GM15510 (cell line): ENCODE data around the gene GPC1.

Experiments
- POLR2A ChIP-seq: IDR thresholded peaks from 3 replicates; pipeline ENCODE4 v1.6.1; 2011; ENCODE audit warnings: borderline replicate concordance; ENCODE audit not compliant: insufficient read length; ENCODE audit errors: extremely low read depth

The GPC1 gene

DNA sequence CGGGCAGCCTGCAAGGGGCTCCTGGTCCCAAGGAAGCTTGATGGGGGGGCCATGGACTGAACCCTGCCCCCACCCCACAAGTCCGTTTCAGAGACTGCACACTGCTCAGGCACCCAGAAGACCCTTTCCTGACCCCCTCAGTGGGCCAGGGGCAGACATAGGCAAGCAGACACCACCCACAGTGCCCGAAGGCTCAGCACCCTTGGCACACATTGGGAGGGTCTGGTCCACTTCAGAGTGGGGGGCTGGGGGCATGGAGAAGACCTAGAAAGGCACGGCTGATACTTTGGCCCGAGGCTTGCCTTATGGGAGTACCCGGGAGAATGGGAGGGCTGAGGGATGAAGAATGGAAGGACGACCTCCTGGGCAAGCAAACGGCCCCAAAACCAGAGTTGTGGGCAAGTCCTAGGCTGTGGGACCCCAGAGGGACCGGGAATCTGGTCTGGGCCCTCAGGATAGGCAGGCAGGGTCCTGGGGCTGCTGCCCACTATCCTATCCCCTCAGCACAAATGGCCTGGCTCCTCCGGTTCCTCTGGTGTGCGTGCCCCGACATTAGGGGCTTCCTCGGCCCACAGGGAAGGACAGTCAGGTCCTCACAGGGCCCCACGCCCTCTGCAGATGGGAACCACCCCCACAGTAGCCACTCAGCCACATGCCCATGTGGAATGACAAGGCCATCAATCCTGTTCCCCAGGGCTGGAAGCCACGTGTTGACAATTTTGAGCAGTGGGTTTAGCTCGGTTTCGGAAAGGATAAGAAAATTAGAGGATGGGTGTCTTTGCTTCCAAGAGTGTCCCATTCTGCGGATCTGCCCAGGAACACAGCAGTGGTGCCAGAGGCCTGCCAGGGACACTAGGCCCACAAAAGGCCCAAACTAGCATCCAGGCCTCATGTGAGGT, 15.0 kb upstream of the GPC1 start:
- no peak for TF ChIP-seq POLR2A

DNA sequence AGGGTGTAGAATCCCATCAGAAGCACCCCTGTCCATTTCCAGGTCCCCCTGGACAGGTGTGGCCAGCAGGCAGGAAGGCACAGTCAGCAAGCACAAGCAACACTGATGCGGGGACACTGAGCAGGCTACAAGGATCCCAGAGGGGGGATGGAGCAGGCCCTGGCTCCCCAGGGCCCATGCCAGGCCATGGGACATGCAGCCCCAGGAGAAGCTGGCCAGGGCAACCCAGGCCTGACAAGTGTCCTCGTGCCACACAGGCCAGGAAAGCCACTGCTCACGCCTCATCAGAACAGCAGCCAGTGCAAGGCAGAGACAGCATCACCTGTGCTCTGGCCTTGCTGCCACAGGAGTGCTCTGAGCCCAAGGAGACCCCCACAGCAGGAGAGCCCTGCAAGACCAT, 14.1 kb upstream of the GPC1 start:
- TF ChIP-seq POLR2A: no peak

DNA sequence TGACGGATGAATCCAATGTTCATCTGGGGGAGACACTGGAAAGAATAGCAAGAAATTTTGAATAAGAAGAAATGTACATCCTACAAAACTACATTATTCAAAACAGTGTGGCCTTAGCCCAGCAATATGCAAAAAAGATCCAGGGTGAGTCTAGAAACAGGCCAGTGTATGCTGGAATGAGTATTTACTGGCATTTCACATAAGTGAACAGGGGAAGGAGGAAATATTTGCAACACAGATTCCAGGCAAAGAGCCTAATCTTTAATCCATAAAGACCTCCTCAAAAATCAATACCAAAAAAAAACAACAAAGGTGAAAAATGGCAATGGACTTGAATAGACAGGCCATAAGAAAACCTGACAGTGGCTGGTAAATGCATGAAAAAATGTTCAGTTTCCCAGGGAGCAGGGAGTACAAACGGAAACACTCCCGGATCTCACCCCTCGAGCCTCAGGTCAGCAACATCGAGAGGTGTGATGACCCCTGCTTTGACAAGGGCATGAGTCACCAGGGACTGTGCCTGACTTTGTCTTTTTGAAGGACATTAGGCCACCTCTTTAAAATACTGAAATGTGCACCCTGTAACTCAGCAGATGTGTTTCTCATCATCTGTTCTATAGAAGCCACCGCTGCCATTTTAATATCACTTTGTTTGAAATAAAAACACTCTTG, 12.7 kb upstream of the GPC1 start:
- no peak for TF ChIP-seq POLR2A

DNA sequence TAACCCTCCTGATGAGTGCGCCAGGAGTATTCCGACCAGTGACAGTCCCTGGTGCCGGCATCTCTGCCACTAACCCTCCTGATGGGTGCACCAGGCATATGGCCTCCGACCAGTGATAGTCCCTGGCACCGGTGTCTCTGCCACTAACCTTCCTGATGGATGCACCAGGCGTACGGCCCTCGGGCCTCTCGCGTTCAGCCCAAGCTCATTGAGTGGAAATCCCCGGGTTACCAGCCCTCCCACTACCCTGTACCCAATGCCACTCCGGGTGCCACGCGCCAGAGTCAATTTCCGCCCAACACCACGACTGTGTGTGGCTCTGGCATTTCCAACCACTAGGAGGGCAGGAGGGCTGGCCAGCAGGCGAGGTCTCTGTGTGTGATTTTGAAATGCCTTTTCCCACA, 11.7 kb upstream of the GPC1 start:
- TF ChIP-seq POLR2A: no peak

GRCh38 chr2:240424341-240425235, 10.9 kb upstream of the GPC1 start:
- no peak for TF ChIP-seq POLR2A

DNA sequence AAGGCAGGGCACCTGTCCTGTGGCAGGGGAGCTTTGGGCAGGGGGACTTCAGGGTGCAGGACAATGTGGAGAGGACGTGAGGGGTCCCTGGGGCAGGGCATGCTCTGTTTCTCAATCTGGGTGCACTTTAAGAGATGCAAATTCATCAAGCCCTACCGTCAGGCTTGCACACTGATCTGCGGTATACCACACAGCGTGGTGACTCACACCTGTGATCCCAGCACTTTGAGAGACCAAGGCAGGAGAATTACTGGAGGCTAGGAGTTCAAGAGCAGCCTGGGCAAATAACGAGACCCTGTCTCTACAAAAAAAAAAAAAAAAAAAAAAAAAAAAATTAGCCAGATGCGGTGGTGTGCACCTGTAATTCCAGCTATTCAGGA, 10.2 kb upstream of the GPC1 start:
- no peak for TF ChIP-seq POLR2A

- no peak for TF ChIP-seq POLR2A
These were observed 9.8 kb upstream of the GPC1 start for GRCh38 chr2:240425697-240426096.

DNA sequence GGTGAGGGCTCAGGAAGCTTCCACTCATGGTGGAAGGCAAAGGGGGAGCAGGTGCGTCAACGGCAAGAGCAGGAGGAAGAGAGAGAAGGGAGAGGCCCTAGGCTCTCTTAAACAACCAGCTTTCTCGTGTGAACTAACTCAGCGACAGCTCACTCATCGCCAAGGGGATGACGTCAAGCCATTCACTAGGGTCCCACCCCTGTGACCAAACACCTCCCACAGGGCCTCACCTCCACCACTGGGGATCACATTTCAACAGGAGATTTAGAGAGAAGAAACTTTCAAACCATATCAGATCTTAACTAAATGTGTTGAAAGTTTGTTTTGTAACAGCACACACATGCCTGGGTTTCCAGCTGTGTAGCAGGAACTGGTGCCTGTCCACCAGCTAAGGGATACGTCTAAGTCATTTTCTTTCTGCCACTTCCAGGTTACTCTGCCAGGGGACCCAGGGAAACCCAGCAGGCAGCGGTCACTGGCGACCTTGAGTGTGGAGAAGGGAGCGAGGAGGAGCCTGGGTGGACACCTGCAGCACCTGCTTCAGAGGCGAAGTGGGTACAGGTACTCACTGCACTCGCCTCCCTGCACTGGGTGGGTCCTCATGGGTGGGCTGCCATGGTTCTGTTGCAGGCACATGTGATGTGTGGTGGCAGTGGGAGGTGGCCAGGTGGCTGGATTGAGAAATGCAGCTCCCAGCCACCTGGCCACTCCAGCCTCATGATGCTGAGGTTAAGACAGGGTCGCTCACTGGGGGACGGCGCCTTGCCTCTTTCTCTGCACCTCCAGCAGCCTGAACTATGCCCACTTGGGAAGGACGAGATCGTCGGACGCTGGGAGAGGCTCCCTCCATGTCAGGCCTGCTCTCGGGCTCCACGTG, 8.4 kb upstream of the GPC1 start:
- TF ChIP-seq POLR2A: no peak

- TF ChIP-seq POLR2A: no peak
These were observed 7.7 kb upstream of the GPC1 start for GRCh38 chr2:240427729-240428128.

- no peak for TF ChIP-seq POLR2A
These were observed 7.2 kb upstream of the GPC1 start for GRCh38 chr2:240428245-240428644.

DNA sequence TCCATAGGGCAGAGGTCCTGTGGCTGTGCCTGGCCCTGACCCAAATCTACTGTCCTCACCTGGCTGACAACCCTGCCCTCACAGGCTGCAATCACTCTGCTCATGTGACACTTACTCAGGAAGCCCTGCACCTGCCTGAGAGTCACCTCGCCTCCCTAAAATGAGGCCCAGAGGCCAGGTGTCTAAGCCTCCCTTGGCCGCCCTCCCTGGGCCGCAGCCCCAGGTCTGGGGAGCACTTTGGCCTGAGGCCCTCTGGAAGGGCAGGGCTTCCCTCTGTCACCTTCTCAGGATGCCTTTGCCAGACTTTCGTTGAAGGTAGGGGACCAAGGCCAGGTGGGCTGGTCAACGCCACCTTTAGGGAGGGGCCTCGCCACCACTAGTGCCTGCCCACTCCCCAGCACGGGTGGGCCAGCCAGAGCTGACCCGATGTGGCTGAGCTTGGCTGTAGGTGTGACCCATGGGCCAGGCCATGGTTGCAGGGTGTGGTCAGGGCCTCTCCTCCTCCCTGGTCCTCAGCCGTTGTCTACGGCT, 6.1 kb upstream of the GPC1 start:
- TF ChIP-seq POLR2A: no peak

DNA sequence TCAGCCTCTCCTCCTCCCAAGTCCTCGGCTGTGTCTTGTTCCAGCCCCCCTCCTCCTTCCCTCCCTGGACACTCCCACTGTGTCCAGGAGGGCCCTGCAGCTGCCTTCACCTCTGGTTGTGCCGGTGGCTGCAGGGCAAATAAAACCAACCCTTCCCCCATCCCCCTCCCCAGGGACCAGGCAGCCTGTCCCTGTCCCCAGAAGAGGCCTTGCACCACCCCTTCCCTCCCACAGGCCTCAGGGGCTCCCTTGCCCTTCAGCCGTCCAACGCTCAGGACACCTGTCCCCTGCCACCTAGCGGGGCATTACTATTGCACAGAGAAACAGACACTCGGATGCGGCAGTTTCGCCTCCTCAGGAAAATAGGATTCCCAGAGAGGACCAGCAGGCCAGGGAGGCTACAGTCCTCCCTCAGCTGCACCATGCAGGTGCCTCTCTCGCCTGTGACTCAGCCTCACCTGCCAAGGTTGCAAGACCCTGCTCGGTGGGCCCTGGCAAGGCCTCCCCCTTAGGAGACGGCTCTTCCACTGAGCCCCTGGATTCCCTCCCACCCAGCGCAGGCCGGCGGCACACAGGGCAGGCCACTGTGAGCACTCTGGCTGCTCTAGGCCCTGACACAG, 5.5 kb upstream of the GPC1 start:
- TF ChIP-seq POLR2A: no peak

GRCh38 chr2:240430595-240430994, 4.9 kb upstream of the GPC1 start:
- TF ChIP-seq POLR2A: no peak
